Ascending aorta (tissue), 2 donors: ENCODE data around the gene KRT32. TPM values are rescaled to one million over a fixed set of nuclear protein-coding genes. Genes with fewer than 3 reads are reported as not detected.

Source experiments
- DNase-seq, 2 donors: peaks; one replicate each; pipeline ENCODE4 v3.0.0-alpha.2; 2019; ENCODE audit warnings: low spot score in 2 of 2
- H3K27ac ChIP-seq, 2 donors: fragments of 200-600 bp; sonication (generic); one replicate each; pipeline ENCODE4 v1.5.1; 2016 to 2017; ENCODE audit warnings: mild to moderate bottlenecking in 1 of 2
- H3K27me3 ChIP-seq: fragments of 200-600 bp; sonication (generic); one replicate; pipeline ENCODE4 v1.5.1; 2017
- H3K36me3 ChIP-seq, 2 donors: fragments of 200-600 bp; sonication (generic); one replicate each; pipeline ENCODE4 v1.5.1; 2016
- H3K4me1 ChIP-seq, 2 donors: fragments of 200-600 bp; sonication (generic); one replicate each; pipeline ENCODE4 v1.5.1; 2016 to 2017; ENCODE audit warnings: mild to moderate bottlenecking in 1 of 2
- H3K4me3 ChIP-seq, 2 donors: fragments of 200-600 bp; sonication (generic); one replicate each; pipeline ENCODE4 v1.5.1; 2016 to 2017; ENCODE audit warnings: mild to moderate bottlenecking in 1 of 2
- H3K9me3 ChIP-seq, 2 donors: fragments of 200-600 bp; sonication (generic); one replicate each; pipeline ENCODE4 v1.5.1; 2016
- CTCF ChIP-seq, 3 experiments: fragments of 200-600 bp in 2 of 3; fragments of 450-650 bp in 1 of 3; sonication (generic) in 2 of 3; IDR thresholded peaks; one replicate each; pipeline ENCODE4 v1.5.1; 2016 to 2019; ENCODE audit warnings: antibody characterized with exemption in 3 of 3, mild to moderate bottlenecking in 1 of 3, moderate library complexity in 1 of 3
- intact Hi-C: fragments of 100-400 bp; cut with DNase I; formaldehyde crosslinking; loops from one replicate; pipeline ENCODE4 v1.15.1; 2023
- total RNA-seq: library from RNA; depleted of rRNA; stranded (reverse); fragments of >200 nt; gene quantifications from one replicate; pipeline ENCODE4 v1.1.0, GENCODE V29; 2016

Gene KRT32
- total RNA-seq, 1 donor from 2014 or later = not detected

DNA sequence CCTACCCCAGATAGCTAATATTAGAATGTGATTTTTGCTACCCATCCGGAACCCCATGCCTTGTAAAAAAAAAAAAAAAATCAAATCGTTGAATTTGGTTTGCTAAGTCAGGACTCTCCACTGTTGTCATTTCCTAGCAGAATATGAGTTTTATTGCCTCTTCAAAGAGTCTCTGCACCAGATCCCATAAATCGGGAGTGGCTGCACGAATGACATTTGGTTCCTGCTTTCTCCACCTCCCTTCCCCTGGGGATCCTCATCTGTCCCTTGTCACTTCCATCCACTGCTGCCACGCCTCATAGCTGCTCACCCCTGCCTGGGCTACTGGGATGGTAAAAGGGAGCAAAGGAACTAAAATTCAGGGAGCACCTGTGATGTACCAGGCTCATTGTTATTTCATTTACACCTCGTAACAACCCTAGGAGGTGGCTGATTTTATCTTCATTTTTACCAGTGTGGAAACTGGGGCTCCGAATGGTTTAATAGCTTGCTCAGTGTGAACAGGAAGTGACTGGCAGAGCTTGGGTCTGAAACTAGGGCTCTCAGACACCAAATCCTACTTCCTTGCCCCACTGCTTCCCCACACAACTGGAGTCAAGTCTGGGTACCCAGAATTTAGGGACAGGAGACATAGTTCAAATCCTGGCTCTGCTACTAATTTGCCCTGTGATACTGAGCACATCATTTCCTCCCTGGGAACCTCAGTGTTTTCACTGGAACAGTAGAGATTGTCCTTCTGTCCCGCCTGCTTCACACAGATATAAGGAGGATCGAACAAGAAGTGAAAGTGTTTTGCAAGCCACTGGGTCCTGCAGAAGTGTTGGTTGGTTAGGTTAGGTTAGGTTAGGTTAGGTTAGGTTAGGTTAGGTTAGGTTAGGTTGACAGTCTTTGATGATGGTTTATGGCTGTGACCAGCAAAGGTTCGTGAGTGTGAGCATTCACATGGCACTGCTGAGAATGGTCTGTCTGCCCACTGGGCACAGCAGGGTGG lies 23.1 kb upstream of the KRT32 start:
- no peaks in the 10 kb centered on the region for H3K36me3 ChIP-seq
- DNase-seq = no peak
- no peak for TF ChIP-seq CTCF (IDR thresholded peaks at IDR 0.05)
- intact Hi-C loops = no loop called here
- no peaks in the 10 kb centered on the region for H3K9me3 ChIP-seq
- H3K4me1 ChIP-seq = no peaks in the 10 kb centered on the region
- no peaks in the 10 kb centered on the region for H3K27me3 ChIP-seq
- H3K27ac ChIP-seq = no peak overlapping the region
- no peak overlapping the region for H3K4me3 ChIP-seq

- H3K27ac ChIP-seq = no peak within 1 kb of the TSS
- no peak for TF ChIP-seq CTCF (IDR thresholded peaks at IDR 0.05)
- intact Hi-C loops = no loop called here
- H3K9me3 ChIP-seq = no peaks in the 10 kb centered on the region
- no peaks in the 10 kb centered on the region for H3K36me3 ChIP-seq
- no peaks in the 10 kb centered on the region for H3K27me3 ChIP-seq
- H3K4me1 ChIP-seq = no peaks in the 10 kb centered on the region
- DNase-seq = no peak
- H3K4me3 ChIP-seq = no peak within 1 kb of the TSS
These were observed 22.3 kb upstream of the KRT32 start, which contains the start of gene KRT36 for GRCh38 chr17:41489531-41489930. Gene KRT36, minus strand, starts transcription at chr17:41489910. Its CDS starts 46 bp downstream, at chr17:41489864.

GRCh38 chr17:41486809-41487530 lies 19.8 kb upstream of the KRT32 start:
- Histone ChIP-seq H3K36me3 (no peaks in the 10 kb centered on the region), H3K9me3 (no peaks in the 10 kb centered on the region), H3K27ac (no peak overlapping the region), H3K4me3 (no peak overlapping the region), H3K4me1 (no peaks in the 10 kb centered on the region), H3K27me3 (no peaks in the 10 kb centered on the region)
- no peak for DNase-seq
- peak in 1 of 3 experiments; percentile 36 for TF ChIP-seq CTCF (IDR thresholded peaks at IDR 0.05)
- intact Hi-C loops = no loop called here

GRCh38 chr17:41486316-41486715 lies 19.1 kb upstream of the KRT32 start:
- no peak overlapping the region for H3K27ac ChIP-seq
- no peak overlapping the region for H3K4me3 ChIP-seq
- no peaks in the 10 kb centered on the region for H3K9me3 ChIP-seq
- no peak for TF ChIP-seq CTCF (IDR thresholded peaks at IDR 0.05)
- no peaks in the 10 kb centered on the region for H3K27me3 ChIP-seq
- no peak for DNase-seq
- no peaks in the 10 kb centered on the region for H3K4me1 ChIP-seq
- no peaks in the 10 kb centered on the region for H3K36me3 ChIP-seq
- intact Hi-C loops = no loop called here

- H3K27me3 ChIP-seq = no peaks in the 10 kb centered on the region
- H3K4me1 ChIP-seq = no peaks in the 10 kb centered on the region
- H3K27ac ChIP-seq = no peak overlapping the region
- no peak overlapping the region for H3K4me3 ChIP-seq
- no peaks in the 10 kb centered on the region for H3K9me3 ChIP-seq
- no peaks in the 10 kb centered on the region for H3K36me3 ChIP-seq
- no peak for DNase-seq
- intact Hi-C loops = no loop called here
- no peak for TF ChIP-seq CTCF (IDR thresholded peaks at IDR 0.05)
These were observed 18.0 kb upstream of the KRT32 start for GRCh38 chr17:41484920-41485904.
